Activated CD8-positive, alpha-beta T cell treated with anti-CD3 and anti-CD28 coated beads for 36 hours (primary cell): ENCODE data around the gene RHBDF2. TPM values are rescaled to one million over a fixed set of nuclear protein-coding genes. Genes with fewer than 3 reads are reported as not detected.

Experiments
- ATAC-seq: fragments of 200-7000 bp; cut with Tn5 transposase; one replicate; pipeline ENCODE4 v1.10.0; 2021; ENCODE audit warnings: mild to moderate bottlenecking, moderate library complexity
- CTCF ChIA-PET: fragments of 350-600 bp; sonication (Branson Sonifier 250); formaldehyde crosslinking; loops from one replicate; lab custom pipeline; 2021; ENCODE audit warnings: antibody characterized with exemption; lab: Charles Lee
- POLR2A ChIA-PET: fragments of 350-600 bp; sonication (Branson Sonifier 250); formaldehyde crosslinking; loops from one replicate; lab custom pipeline; 2021; ENCODE audit warnings: antibody characterized with exemption; lab: Charles Lee
- DNase-seq: peaks from one replicate; pipeline ENCODE4 v3.0.0-alpha.2; 2020
- H3K27ac Mint-ChIP-seq: one replicate; pipeline ENCODE4 v1.8.0; 2021; ENCODE audit warnings: mild to moderate bottlenecking, mixed read lengths
- H3K27me3 Mint-ChIP-seq: one replicate; pipeline ENCODE4 v1.8.0; 2021; ENCODE audit warnings: mixed read lengths
- H3K36me3 Mint-ChIP-seq: one replicate; pipeline ENCODE4 v1.8.0; 2021; ENCODE audit warnings: low read depth, mixed read lengths
- H3K4me1 Mint-ChIP-seq: one replicate; pipeline ENCODE4 v1.8.0; 2021; ENCODE audit warnings: low read depth, mixed read lengths
- H3K4me3 Mint-ChIP-seq: one replicate; pipeline ENCODE4 v1.8.0; 2021; ENCODE audit warnings: mild to moderate bottlenecking, moderate library complexity, mixed read lengths
- H3K9me3 Mint-ChIP-seq: one replicate; pipeline ENCODE4 v1.8.0; 2021; ENCODE audit warnings: mixed read lengths
- CTCF ChIP-seq: fragments of 200-600 bp; IDR thresholded peaks from one replicate; pipeline ENCODE4 v1.8.0; 2022; ENCODE audit warnings: antibody characterized with exemption, mild to moderate bottlenecking
- intact Hi-C: fragments of 100-400 bp; cut with micrococcal nuclease; formaldehyde crosslinking; loops from one replicate; pipeline ENCODE4 v1.10.0; 2022
- total RNA-seq, 2 experiments: library from RNA; stranded (reverse); gene quantifications; one replicate each; pipeline ENCODE4 v1.2.3, GENCODE V29; 2021

The RHBDF2 gene
- total RNA-seq, 2 experiments from 2014 or later: 19.9 to 20.4 TPM

DNA sequence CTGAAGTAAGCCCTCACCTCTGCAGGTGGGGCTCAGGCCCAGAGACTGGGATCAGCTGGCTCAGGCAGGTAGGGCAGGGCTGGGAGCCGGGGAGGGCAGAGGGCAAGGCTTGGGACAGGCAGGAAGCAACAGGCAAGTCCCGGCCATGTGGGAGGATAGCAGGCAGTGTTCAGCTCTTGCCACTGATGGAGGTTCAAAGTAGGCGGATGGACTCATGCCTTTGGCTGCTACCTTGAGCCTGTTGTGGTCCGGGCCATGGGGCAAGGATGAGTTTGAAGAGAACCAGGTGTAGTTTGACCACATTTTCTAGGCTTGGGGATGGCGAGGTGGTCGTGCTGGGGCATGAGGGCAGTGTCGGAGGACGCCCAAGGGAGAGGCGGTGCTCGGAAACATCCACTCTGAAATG, 41.3 kb upstream of the RHBDF2 start:
- H3K27me3 Mint-ChIP-seq: peaks cover 22% of the 10 kb centered on the region
- no peak overlapping the region for H3K4me3 Mint-ChIP-seq
- DNase-seq (no peak), ATAC-seq (no peak)
- POLR2A ChIA-PET: interaction anchor here (6.2 kb wide), 1 partner anchor 15 kb away, joined by 40 read pairs; no protein-coding TSS in a partner anchor
- TF ChIP-seq CTCF: no peak
- H3K36me3 Mint-ChIP-seq: no peaks in the 10 kb centered on the region
- H3K4me1 Mint-ChIP-seq: peaks cover 8% of the 10 kb centered on the region
- intact Hi-C loops: no loop called here
- CTCF ChIA-PET: interaction anchor here (2.1 to 5.6 kb wide), 2 partner anchors 19 to 81 kb away, joined by 6 to 69 read pairs; no protein-coding TSS in a partner anchor
- no peak overlapping the region for H3K27ac Mint-ChIP-seq
- no peaks in the 10 kb centered on the region for H3K9me3 Mint-ChIP-seq

- intact Hi-C loops: no loop called here
- Mint-ChIP-seq H3K4me1 (peaks cover 8% of the 10 kb centered on the region), H3K27ac (no peak overlapping the region), H3K9me3 (no peaks in the 10 kb centered on the region), H3K4me3 (no peak overlapping the region), H3K36me3 (no peaks in the 10 kb centered on the region), H3K27me3 (peaks cover 22% of the 10 kb centered on the region)
- CTCF ChIA-PET: interaction anchor here (5.6 kb wide), 1 partner anchor 19 kb away, joined by 69 read pairs; no protein-coding TSS in a partner anchor
- DNase-seq (no peak), ATAC-seq (no peak)
- POLR2A ChIA-PET: interaction anchor here (6.2 kb wide), 1 partner anchor 16 kb away, joined by 40 read pairs; no protein-coding TSS in a partner anchor
- TF ChIP-seq CTCF: no peak
Observed at GRCh38 chr17:76541739-76542454, 40.7 kb upstream of the RHBDF2 start.

GRCh38 chr17:76540381-76541300, 39.4 kb upstream of the RHBDF2 start:
- H3K27me3 Mint-ChIP-seq: peaks cover 26% of the 10 kb centered on the region
- no peak for TF ChIP-seq CTCF
- peak; percentile 50 for DNase-seq
- H3K27ac Mint-ChIP-seq: no peak overlapping the region
- ChIA-PET POLR2A (interaction anchor here (0.9 to 1.0 kb wide), 2 partner anchors 17 to 19 kb away, joined by 3 to 4 read pairs; no protein-coding TSS in a partner anchor), CTCF (interaction anchor here (0.6 to 3.7 kb wide), 6 partner anchors 8 to 140 kb away, joined by 3 to 19 read pairs (median 4); no protein-coding TSS in a partner anchor)
- intact Hi-C loops: no loop called here
- ATAC-seq: peak; percentile 84
- H3K9me3 Mint-ChIP-seq: no peaks in the 10 kb centered on the region
- no peak overlapping the region for H3K4me3 Mint-ChIP-seq
- H3K4me1 Mint-ChIP-seq: peaks cover 8% of the 10 kb centered on the region
- no peaks in the 10 kb centered on the region for H3K36me3 Mint-ChIP-seq

- TF ChIP-seq CTCF: no peak
- ChIA-PET CTCF (interaction anchor here (0.6 to 3.7 kb wide), 6 partner anchors 9 to 141 kb away, joined by 3 to 19 read pairs (median 4); no protein-coding TSS in a partner anchor), POLR2A (interaction anchor here (0.9 to 1.2 kb wide), 2 partner anchors 17 to 25 kb away, joined by 3 to 4 read pairs; no protein-coding TSS in a partner anchor)
- Mint-ChIP-seq H3K27me3 (peaks cover 26% of the 10 kb centered on the region), H3K4me3 (no peak within 1 kb of the TSS), H3K9me3 (no peaks in the 10 kb centered on the region), H3K36me3 (no peaks in the 10 kb centered on the region), H3K4me1 (peaks cover 8% of the 10 kb centered on the region), H3K27ac (no peak within 1 kb of the TSS)
- intact Hi-C loops: no loop called here
- DNase-seq: no peak
- no peak for ATAC-seq
Observed at GRCh38 chr17:76539631-76540271, 38.5 kb upstream of the RHBDF2 start, which contains the start of gene PRCD. Gene PRCD, plus strand, starts transcription at chr17:76540044. Its CDS starts 98 bp downstream, at chr17:76540142.
